Astrocyte of the spinal cord (primary cell): Measurements from ENCODE around the gene TMEM138.

Experiments
- DNase-seq: peaks from one replicate; pipeline ENCODE4 v3.0.0; 2011; ENCODE audit warnings: low read depth, low spot score
- H3K4me3 ChIP-seq: 2 replicates; pipeline ENCODE4 v1.5.1; 2011; ENCODE audit warnings: low read depth, mild to moderate bottlenecking, low read length, moderate library complexity
- in situ Hi-C: cut with HindIII; loops from 2 replicates; pipeline ENCODE4 v1.10.0; 2017; ENCODE audit warnings: low sequenced_read_pairs
- TF ChIP-seq, protein P1 (sequence below): IDR thresholded peaks from 2 replicates; pipeline ENCODE4 v1.5.1; 2012; ENCODE audit warnings: low read depth, mild to moderate bottlenecking, low read length, inconsistent platforms

TMEM138 gene

DNA sequence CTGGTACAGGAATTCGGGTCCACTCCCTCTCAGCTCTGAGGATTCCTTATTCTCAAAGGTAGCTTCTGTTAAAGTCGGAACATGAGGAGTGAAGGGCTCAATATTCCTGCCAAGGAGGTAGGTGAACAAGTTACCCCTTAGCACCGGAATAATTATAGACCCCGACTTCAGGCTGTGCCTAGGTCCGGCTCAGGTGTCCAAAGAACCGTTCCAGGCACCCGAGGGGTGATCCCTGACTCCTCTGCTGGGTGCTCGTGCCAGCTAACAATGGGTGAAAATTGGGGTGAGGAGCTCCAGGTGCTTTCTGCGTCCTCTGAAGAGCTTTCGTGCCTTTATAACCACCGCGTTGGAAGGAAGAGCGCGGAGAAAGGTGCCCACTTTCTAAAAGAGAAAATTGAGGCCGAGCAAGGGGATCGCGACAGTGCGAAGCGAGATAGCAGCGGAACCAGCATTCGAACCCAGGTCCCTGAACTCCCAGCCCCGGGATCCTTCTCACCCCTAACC lies 885 bp upstream of the TMEM138 start:
- DNase-seq = no peak
- H3K4me3 ChIP-seq = peak overlapping the region; percentile 75
- in situ Hi-C loops = no loop called here
- TF ChIP-seq, protein P1, sequence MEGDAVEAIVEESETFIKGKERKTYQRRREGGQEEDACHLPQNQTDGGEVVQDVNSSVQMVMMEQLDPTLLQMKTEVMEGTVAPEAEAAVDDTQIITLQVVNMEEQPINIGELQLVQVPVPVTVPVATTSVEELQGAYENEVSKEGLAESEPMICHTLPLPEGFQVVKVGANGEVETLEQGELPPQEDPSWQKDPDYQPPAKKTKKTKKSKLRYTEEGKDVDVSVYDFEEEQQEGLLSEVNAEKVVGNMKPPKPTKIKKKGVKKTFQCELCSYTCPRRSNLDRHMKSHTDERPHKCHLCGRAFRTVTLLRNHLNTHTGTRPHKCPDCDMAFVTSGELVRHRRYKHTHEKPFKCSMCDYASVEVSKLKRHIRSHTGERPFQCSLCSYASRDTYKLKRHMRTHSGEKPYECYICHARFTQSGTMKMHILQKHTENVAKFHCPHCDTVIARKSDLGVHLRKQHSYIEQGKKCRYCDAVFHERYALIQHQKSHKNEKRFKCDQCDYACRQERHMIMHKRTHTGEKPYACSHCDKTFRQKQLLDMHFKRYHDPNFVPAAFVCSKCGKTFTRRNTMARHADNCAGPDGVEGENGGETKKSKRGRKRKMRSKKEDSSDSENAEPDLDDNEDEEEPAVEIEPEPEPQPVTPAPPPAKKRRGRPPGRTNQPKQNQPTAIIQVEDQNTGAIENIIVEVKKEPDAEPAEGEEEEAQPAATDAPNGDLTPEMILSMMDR = no peak

DNA sequence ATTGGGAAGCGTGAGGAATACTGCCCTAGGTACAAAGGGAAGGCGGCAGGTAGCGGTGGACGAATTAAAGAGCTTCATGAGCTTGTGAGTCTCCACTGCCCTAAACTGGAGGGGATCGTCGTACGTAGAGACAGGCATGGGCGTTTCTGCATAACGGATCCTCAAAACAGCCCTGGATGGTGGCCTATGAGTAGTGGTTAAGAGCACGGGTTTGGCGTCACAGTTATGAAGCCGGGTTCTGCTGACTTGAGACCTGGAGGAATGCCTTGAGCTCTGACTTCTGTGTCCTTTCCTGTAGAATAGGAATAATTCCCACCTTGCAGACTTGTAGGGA lies 335 bp downstream of the TMEM138 start:
- in situ Hi-C loops = no loop called here
- peak; percentile 47 for DNase-seq
- TF ChIP-seq, protein P1 = no peak
- H3K4me3 ChIP-seq = peak overlapping the region; percentile 75

DNA sequence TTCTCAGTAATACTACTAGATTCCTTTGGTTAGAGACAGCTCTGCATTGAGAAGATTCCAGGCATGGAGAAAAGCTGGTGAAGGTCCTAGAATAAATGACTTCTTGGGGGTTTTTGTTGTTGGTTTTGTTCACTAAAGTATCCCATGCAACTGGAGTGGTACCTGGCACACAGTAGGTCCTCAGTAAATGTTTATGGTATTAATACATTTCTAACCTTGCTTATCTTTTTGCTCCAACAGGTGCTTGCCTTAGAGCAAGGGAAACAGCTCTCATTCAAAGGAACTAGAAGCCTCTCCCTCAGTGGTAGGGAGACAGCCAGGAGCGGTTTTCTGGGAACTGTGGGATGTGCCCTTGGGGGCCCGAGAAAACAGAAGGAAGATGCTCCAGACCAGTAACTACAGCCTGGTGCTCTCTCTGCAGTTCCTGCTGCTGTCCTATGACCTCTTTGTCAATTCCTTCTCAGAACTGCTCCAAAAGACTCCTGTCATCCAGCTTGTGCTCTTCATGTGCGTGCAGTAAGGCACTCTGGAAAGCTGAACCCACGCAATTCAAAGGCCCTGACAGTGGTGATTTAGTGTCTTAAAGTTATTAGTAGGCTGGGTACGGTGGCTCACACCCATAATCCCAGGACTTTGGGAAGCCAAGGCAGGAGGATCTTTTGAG lies 2.0 kb downstream of the TMEM138 start:
- TF ChIP-seq, protein P1 = no peak
- DNase-seq = no peak
- no peak overlapping the region for H3K4me3 ChIP-seq
- in situ Hi-C loops = no loop called here

DNA sequence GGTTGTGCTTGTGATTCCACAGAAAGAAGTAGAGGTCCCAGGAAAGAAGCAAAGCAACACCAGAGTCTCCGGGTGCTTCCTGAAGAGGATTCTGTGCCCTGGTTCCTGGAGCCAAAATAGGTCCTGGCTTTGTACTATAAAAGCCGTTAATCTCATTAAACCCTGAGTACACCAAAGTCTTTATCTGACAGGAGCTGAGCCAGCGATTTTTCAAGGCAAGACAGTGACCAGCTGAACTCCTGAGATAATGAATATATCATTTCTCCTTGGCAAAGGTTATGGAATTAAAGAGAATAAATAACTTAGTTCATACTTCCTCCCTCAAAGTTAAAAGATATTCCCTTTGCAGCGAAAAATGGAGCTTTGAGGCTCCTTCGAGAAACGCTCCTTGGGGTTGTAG lies 5.2 kb downstream of the TMEM138 start:
- no peak for DNase-seq
- TF ChIP-seq, protein P1 = no peak
- in situ Hi-C loops = no loop called here
- H3K4me3 ChIP-seq = no peak overlapping the region

DNA sequence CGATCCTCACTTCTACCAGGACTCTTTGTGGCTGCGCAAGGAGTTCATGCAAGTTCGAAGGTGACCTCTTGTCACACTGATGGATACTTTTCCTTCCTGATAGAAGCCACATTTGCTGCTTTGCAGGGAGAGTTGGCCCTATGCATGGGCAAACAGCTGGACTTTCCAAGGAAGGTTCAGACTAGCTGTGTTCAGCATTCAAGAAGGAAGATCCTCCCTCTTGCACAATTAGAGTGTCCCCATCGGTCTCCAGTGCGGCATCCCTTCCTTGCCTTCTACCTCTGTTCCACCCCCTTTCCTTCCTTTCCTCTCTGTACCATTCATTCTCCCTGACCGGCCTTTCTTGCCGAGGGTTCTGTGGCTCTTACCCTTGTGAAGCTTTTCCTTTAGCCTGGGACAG lies 6.5 kb downstream of the TMEM138 start:
- in situ Hi-C loops = no loop called here
- TF ChIP-seq, protein P1 = no peak
- DNase-seq = no peak
- no peak overlapping the region for H3K4me3 ChIP-seq

DNA sequence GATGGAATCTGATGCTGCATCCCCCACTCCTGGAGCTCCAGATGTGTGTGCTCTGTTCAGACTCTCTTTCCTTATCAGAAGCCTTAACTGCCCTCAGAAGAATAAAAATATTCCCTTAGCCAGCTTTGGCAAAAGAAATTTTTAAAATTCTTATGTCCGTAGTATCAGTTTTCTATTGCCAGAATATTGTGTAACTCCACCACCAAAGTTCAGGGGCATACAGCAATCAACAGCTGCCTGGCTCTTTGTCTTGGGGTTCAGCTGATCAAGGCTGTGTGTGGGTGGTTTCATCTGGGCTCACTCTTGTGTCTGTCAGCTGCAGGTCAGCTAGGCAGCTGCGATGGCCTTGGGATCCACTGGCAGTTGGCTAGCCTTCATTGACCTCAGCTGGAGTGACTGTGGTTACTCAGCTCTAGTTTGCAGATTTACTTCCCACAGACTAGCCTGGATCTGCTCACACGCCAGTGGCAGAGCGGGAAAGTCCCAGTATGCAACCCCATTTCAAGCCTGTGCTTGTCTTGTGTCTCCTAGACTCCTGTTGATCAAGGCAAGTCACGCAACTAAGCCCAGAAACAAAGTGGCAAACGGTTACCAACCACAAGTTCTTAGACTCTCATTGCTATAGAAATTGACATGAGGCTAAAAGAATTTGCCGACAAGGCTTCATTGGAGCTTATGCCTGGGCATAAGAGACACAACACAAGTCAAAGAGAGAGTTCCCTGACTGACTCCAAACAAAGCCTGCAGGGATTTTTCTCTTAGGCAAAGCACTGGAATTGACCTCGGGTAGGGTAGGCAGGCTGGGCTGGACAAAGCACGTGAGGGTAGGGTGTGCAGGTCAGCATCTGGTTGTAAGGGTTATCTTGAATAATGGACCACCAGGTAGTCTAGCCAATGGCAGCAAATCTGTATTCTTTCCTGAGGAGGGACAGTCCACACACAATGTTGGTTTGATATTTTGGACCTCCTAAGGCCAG lies 7.5 kb downstream of the TMEM138 start:
- DNase-seq = peak; percentile 69
- TF ChIP-seq, protein P1 = no peak
- in situ Hi-C loops = no loop called here
- H3K4me3 ChIP-seq = no peak overlapping the region
